Measurements from ENCODE around the gene RBM43.
"Not testable (repeated sequence)": the region's sequence is repeated elsewhere in the genome, so short reads cannot be mapped to it uniquely, and the experiment has no call there.

Gene RBM43

DNA sequence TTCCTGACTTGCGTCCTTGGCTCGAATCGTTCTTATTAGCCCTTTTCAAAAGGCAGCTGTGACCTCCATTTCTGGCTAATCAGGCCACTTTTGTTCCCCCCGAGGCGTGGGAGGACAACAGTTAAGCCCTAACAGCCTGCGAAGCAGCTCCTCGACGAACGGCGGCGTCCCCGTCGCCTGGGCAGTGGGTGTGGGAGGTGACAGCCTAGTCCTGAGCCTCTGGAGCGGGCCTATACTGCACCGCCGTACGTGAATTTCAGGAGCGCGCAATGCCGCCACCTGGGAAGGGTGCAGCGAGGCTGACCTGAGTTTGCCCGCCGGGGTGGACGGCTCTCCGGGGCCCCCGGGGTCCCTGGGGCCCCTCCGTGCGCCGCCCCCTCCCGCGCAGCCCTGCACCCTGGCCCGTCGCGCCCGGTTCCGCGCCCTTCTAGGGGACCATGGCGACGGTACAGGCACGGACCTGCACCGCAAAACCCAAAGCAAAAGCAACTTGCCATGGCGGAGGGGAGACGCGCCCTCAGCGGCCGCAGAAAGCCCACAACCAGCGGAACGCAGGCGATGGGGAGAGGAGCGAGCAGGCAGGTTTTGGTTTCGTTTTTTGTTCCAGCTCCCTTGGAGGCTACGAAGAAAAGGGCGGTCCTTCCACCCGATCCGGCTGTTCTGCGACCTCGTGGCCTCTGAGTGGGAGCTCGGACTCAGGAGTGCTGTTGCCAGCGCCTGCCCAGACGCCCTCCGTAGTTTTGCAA lies at the start of gene RBM43:
RBM43 (minus strand) TSS at position 633 of the 746 bp plus-strand sequence; CDS start at position 497, 136 bp downstream.
- peak; percentile 88 for DNase-seq (ENCODE audit: low spot score)

DNA sequence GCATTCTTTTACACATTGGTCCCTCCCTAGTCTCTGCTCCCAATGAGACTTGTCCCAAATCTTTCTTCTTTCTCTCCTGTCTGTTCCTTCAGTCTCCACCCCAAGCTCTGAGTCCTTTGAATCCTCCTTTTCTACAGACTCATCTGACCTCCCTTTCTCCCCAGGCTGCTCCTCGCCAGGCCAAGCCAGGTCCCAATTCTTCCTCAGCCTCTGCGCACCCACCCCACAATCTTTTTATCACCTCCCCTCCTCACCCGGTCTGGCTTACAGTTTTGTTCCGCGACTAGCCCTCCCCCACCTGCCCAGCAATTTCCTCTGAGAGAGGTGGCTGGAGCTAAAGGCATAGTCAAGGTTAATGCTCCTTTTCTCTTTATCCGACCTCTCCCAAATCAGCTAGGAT lies 48.6 kb upstream of the RBM43 start:
- DNase-seq (ENCODE audit: low spot score), result not testable (repeated sequence)

DNA sequence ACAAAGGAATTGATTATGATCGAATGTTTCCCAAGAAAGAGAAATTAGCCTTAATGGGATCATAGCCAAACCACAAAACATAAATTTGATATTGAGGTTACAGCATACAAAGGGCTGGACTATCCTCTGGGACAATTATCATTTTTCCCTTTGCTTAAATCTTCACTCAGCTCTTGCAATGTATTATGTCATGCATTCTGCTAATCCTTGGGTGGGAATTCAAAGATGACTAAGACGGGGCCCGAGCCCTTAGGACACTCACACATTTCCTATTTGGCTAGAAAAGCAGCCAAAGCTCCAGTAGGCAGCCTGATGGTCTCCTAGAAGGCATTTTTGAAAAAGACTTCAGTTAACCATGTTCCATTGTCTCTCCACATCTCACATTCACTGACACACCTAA lies 45.0 kb upstream of the RBM43 start:
- DNase-seq (ENCODE audit: low spot score), result no peak

DNA sequence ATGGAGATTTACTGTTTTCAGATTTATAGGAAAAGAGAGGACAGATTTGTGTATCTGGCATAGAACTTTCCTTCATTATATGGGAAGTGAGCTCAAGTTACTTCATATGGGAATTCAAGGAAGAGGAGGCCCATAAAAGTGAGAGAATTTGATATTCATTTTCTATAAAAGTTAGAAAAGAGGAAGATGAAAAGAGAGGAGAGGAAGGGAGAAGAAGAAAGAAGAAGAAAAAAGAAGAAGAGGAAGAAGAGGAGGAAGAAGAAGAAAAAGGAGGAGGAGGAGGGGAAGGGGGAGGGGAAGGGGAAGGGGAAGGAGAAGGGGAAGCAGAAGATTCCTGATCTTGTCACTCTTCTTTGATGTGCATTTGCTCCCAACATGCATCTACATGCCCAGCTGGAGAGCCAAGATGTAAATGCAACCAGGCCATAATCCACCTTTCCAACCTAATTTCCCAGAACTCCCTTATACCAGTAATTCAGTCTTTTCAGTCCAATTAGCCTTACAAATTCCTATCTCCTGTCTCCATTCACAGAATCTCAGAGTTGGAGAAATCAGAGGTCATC lies 43.5 kb upstream of the RBM43 start:
- no peak for DNase-seq (ENCODE audit: low spot score)

DNA sequence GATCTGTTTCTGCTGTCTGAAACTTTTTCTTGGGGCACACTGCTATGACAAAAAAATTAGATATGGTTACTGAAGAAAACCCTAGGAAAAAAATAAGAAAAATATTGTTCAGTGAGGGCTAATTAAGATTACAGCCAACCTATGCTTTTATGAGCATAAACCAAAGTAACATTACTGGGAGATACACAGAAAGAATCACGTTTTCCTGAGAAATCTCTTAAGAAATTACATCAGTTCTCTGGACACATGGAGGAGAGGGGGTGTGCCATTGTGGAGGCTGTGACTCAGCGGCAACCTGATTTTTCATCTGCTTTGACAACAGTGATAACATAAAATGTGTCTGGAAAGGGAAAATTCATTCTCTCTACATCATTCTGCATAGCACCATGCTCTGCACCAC lies 41.2 kb upstream of the RBM43 start:
- DNase-seq (ENCODE audit: low spot score), result no peak

DNA sequence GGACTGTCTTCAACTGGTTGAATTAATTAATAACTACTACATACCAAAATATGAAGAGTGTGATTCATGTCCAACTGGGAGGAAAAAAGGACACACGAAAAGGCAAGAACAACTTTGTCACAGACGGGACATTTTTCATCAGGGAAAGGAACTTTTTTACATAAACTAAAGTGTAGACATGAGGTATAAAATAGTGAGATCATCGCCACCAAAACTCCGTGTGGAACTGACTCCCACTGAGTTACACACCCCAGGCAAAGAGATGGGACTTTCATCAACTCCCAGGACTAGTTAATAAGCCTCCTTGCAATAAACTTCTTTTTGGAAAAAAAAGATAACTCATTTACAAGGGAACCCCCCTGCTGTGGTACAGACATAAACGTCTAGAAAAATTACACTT lies 40.7 kb upstream of the RBM43 start:
- no peak for DNase-seq (ENCODE audit: low spot score)

DNA sequence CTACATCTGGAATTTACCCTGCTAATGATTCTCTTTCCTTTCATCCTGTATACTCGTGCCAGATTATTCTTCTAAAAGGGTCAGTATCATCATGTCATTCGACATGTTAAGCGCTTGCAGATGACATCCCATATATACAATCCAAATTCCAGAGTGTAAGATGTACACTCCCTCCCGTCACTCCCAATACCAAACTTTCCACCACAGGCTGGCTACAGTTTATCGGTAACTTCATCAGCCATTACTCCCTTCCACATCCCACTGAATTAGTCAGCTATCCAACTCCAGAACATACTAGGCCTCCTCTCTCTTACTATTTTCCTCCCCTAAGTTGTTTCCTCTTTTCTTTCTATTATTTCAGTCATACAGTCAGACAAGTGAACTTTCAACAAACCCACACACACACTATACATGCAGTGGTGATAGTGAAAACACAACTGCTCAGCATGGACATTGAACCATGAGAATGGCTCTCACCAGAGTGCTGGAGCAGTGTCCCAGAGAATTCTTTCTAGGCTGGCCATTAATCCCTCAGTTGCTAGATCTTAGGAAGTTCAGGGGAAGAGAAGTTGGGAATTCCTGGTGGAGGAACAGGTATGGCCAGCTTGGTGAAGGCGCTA lies 38.4 kb upstream of the RBM43 start:
- DNase-seq (ENCODE audit: low spot score), result no peak

DNA sequence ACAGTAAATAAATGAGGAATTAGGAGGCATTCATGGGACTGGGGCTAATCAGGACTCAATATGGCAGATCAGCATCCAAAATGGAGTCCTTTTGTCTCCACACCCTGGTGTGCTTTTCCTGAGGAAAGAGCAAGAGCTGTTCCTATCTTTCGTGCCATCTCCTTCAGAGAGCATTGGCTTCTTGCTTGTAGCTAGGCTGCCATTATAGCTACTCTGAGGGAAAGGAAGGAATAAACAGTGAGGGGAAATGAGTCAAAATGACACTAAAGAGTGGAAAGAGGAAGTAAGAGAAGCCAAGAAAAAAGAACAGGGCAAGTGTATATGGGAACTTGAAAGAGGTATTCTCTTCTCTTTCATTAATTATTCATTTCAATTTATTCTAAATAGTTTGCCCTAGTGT lies 36.2 kb upstream of the RBM43 start:
- peak; percentile 56 for DNase-seq (ENCODE audit: low spot score)

DNA sequence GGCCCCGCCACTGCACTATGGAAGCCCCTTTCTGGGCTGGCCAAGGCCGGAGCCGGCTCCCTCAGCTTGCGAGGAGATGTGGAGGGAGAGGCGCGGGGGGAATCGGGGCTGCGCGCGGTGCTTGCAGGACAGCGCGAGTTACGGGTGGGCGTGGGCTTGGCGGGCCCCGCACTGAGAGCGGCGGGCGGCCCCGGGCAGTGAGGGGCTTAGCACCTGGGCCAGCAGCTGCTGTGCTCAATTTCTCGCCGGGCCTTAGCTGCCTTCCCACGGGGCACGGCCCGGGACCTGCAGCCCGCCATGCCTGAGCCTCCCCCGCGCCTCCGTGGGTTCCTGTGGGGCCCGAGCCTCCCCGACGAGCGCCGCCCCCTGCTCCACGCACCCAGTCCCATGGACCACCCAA lies 34.3 kb upstream of the RBM43 start:
- not testable (repeated sequence) for DNase-seq (ENCODE audit: low spot score)

DNA sequence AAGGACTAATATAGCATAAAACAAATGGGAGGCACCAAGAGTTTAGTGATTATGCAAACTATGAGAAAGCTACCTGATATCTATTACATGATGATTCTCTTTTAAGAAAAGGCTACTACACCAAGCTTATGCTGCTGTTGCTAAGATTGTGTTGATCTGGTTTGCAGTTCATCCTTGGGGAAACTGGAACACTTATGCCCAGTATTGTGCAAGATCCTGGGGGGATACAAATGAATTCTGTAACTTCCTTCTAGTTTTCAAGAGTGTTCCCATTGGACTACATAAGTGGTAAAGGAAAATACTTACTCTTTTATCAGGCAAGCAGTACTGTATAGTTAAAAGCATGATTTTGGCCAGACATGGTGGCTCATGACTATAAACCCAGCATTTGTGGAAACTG lies 30.9 kb upstream of the RBM43 start:
- DNase-seq (ENCODE audit: low spot score), result no peak

DNA sequence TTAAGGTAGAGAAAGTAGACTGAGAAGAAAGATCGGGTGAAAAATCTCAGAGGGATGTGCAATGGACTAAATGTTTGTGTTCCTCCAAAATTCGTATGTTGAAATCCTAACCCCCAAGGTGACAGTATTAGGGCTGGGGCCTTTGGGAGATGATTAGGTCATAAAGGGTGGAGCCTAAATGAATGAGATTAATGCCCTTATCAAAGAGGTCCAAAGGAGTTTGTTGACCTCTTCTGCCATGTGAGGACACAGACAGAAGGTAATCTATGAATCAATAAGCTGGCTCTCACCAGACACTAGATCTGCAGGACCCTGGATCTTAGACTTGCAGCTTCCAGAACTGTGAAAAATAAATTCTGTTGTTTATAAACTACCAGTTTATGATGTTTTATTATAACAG lies 30.5 kb upstream of the RBM43 start:
- DNase-seq (ENCODE audit: low spot score), result no peak

DNA sequence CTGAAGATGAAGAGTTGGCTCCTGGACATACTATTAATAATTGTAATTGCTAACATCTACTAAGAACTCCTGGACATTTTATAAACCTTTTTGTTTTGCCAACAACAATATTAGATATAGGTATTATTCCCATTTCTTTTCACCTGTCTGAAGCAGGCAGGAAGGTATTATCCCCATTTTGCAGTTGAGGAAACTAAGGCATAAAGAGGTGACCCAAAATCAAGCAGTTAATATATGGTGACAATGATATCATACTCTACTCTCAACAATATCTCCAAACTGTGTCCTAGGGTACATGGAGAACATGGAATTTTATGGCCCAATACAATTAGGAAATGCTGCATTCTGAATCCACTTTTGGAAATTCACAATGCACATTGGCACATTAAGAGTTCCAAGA lies 29.6 kb upstream of the RBM43 start:
- no peak for DNase-seq (ENCODE audit: low spot score)

DNA sequence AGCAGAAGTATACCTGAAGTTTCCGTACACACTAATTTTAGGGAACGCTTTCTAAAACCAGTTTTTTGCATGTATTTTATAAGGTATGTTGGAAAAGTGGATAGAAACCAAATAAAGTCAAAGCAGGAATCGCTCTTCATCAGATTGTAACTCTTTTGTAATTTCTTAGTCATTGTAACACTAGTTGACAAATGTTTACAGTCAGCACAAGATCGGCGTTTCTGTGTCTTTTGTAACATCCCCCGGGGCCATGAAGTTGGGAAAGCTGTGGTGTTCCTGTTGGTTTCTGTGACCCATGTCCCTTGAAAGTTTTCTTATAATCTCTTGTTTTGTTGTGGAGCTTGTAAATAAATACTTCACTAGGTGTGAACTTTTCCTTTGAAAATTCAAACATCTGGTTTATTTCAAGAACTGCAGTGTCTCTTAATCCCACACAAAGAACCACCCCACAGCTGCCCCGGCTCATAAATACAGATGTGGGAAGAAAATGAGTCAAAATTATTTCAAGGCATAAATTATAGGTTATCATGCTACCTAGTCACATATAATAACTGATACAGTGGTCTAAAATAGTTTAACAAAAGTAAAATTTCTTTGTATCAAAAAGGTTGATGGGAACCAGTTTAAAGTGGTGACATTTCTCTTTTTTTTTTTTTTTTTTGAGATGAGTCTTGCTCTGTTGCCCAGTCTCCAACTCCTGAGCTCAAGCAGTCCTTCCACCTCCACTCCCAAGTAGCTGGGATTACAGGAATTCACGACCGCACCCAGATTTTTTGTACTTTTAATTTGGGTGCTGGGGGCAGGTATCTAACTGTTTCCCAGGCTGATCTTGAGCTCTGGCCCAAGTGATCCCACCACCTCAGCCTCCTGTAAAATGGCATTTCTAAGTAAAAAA lies 28.6 kb upstream of the RBM43 start:
- no peak for DNase-seq (ENCODE audit: low spot score)

DNA sequence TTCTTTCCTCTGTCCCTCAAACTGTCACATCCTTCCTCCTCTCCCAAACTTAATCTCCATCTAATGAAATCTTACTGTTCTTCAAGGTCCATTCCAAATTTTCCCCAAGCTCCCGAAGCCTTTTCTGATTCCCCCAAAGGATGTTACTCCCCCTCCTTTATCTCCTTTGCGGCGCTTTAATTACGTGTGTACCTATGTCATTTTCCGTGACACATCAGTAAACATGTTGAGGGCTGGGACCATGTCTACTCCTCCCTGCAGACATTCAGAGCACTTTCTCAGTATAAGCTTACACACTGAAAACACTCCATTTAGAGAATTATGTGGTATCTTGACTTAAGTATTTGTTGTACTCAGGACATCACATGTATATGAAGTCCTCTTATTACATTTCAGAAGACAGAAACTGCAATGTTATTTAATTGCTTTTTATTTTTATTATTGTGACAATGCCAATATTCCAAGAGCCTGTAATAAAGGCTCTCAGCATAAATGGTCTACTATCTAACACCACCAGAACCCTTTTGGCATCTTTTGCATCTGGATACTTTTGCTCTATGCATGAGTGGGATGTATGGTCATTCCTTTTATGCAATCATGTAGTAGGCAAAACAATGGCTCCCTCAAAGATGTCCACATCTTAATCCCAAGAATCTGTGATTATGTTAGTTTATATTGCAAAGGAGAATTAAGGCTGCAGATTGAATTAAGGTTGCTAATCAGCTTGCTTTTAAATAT lies 26.0 kb upstream of the RBM43 start:
- DNase-seq (ENCODE audit: low spot score), result no peak

DNA sequence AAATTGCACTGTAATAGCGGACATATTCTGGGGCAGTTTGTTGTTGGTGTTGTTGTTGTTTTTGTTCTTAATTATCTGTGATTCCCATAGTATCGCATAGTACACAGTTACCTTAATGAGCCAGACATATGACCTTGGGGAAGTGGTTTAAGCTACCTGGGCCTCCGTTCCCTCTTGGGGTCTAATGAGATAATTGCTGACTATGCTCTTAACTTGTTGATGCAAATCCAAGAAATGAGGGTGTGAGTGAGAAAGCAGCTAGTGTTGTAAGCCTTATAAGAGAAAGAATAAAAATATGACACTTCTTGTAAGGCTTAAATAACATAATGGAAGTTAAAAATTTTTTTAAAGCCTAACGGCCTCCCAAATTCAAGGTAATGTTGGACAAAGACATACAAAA lies 20.7 kb upstream of the RBM43 start:
- DNase-seq (ENCODE audit: low spot score), result no peak

DNA sequence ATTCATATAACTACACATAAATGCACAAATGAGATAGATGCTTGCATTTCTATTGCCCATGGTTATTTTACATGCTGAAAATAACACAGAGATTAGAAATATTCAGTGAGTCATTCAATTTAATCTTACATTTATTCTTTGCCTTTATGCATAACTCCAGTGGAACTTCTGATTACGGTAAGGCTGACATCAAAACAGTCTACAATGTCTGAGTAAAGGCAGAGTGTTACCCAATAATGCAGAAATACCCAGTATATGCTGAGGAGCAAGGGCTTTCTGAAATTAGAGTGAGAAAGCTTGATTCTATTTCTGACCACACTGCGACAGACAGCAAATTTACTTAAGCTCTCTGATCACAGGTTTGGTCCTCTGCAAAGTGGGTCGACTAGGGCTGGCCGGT lies 18.6 kb upstream of the RBM43 start:
- no peak for DNase-seq (ENCODE audit: low spot score)

DNA sequence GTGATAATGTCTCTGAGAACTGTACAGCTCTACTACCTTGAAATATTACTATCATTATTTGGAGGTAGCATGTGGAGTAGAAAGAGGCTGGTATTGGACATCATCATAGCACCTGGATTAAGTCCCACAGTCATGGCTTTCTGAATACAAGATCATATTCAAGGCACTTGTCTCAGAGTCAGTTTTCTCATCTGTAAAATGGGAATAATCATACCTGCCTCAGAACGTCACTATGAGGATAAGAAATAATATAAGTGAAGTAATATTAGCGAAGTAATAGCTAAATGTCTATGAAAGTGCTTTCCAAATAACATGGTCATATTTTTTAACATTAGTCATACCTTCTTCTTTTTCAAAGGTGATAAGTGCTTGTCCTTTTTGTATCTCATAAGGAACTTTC lies 16.8 kb upstream of the RBM43 start:
- no peak for DNase-seq (ENCODE audit: low spot score)

DNA sequence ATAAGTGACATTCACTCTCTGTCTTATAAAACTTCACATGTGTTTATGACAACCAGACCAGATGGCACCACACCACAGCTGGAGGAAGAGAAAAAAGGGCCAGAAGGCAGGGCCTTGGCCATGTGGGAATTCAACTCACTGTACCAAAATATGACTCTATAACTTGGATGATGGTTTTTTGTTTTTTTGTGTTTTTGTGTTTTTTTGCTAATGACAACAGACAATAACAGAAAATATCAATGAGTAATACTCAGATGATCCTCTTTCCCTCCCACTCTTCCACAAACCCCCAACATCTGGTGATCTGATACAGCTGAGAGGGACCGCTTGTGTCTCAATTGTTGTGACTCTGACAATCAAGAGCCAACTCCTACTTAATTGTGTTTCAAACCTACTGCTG lies 15.4 kb upstream of the RBM43 start:
- no peak for DNase-seq (ENCODE audit: low spot score)

DNA sequence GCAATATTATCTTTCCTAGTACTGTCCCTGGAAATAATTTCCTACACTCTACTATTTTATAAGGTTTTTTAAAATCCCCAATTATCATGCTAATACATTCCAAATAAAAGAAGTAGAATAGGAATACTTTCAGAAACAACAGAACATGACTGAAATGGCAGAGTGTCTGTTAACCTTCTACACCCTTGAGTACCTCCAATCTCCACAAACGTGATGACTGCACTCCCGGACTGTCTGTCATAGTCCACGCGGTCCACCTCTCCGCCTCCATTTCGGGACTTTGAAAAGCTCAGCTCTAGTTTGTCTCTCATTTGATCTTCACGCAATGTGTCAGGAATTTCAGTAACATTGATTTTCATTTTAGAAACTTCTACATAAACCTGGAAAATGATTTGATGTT lies 13.6 kb upstream of the RBM43 start:
- DNase-seq (ENCODE audit: low spot score), result no peak

DNA sequence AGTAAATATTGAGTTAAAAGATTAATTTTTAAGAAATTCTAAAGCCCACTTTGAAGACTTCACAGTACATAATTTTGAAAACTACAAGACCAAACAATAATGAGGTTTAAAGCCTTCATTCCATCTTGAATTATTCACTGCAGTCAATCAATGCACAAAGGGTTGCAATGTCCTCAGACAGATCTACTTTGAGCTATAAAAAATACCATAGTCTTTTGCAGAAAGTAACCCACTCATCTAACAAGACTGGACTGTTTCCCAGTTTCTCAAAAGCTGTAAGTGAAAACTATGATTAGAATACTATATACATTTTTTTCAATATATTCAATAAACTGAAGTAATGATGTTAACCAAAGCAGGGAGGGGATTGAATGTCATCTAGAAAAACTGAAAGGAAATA lies 10.2 kb upstream of the RBM43 start:
- no peak for DNase-seq (ENCODE audit: low spot score)

DNA sequence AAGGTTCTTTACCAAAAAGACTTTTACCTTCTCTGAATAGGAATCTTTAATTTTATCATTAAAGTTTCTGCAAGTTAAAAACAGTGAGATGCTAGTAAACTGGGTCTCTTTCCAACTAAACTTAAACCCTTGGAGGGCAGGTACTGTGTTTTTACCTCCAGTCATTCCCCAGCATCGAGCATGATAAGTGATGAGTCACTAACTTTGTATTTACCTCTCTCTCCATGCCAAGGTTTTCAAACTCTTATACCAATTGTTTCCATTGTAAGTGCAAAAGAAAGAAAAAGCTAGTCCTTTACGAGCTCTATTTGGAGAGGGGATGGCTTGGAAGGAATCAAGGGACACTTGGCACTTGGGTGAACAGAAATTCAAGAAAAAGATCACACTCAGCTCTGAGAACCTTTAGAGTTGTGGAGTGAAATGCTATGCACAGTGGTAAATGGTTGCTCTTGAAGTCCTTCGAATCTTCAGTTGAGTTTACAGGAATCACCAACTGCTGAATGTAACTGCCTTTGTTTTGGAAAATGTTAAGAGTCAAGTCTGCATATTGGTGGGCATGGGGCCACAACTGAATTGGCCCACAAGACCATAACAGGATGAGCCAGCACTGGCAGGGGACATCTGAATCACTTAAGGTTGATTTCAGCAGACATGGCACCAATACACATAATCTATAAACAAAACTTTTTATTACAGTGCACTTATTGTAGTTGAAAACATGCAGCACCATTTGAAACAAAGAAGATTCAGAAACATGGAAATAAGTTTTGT lies 8.3 kb upstream of the RBM43 start:
- no peak for DNase-seq (ENCODE audit: low spot score)

Measured in germinal center (tissue), 1 donor.